ENCODE data around the gene DNM2. TPM values are rescaled to one million over a fixed set of nuclear protein-coding genes. Genes with fewer than 3 reads are reported as not detected.

Gene DNM2
- total and polyA plus RNA-seq, 9 of the 15 experiments (the other 6 are each of a cell fraction or from before 2014, with no cell fraction given): 2.2 to 161 (median 72.6) TPM

- no peak for TF ChIP-seq PPARD (CRISPR knock-in tag; IDR thresholded peaks at IDR 0.05)
- TF ChIP-seq PHF8 (IDR thresholded peaks at IDR 0.05; ENCODE audit: borderline replicate concordance, low read length): no peak
- TF ChIP-seq CCNT2 (IDR thresholded peaks at IDR 0.05; ENCODE audit: borderline replicate concordance, extremely low read depth, insufficient read length, low read depth, low read length): peak; percentile 28
- no peak for TF ChIP-seq ZNF398 (CRISPR knock-in tag; IDR thresholded peaks at IDR 0.05)
- no peak for TF ChIP-seq MTA3 (IDR thresholded peaks at IDR 0.05; ENCODE audit: borderline replicate concordance)
- TF ChIP-seq SP1 (CRISPR knock-in tag; IDR thresholded peaks at IDR 0.05): no peak
- TF ChIP-seq ZNF740 (CRISPR knock-in tag; IDR thresholded peaks at IDR 0.05): peak; percentile 51; the same call in 1 of the 2 replicates
- TF ChIP-seq ZNF740 (tag; IDR thresholded peaks at IDR 0.05): no peak
- TF ChIP-seq RNF2 (IDR thresholded peaks at IDR 0.05): no peak
- no peak for TF ChIP-seq KLF6 (CRISPR knock-in tag; IDR thresholded peaks at IDR 0.05; ENCODE audit: borderline replicate concordance)
- TF ChIP-seq ZBTB26 (CRISPR knock-in tag; IDR thresholded peaks at IDR 0.05): no peak
- peak; percentile 39 for TF ChIP-seq NFIC (IDR thresholded peaks at IDR 0.05)
- TF ChIP-seq ZNF583 (CRISPR knock-in tag; IDR thresholded peaks at IDR 0.05): no peak
- no peak for TF ChIP-seq ELF1 (tag; IDR thresholded peaks at IDR 0.05)
- TF ChIP-seq DACH1 (IDR thresholded peaks at IDR 0.05; ENCODE audit: partially characterized antibody): no peak
- TF ChIP-seq ZBTB2 (IDR thresholded peaks at IDR 0.05): no peak
- TF ChIP-seq HMGN3 (IDR thresholded peaks at IDR 0.05; ENCODE audit: borderline replicate concordance, extremely low read depth, insufficient read length, low read depth, low read length): no peak
- TF ChIP-seq RBM22 (IDR thresholded peaks at IDR 0.05; ENCODE audit: low read depth, low read length, poor library complexity, severe bottlenecking): peak; percentile 51
- TF ChIP-seq NRF1 (conservative IDR thresholded peaks at IDR 0.05 in 1 of 2, IDR thresholded peaks at IDR 0.05 in 1 of 2): no peak
- 0 out of 2 replicates have a peak, but pooled peaks have one; percentile 40 for TF ChIP-seq ZBTB33 (CRISPR knock-in tag; IDR thresholded peaks at IDR 0.05)
These were observed 113.3 kb downstream of the DNM2 start (continued) for GRCh38 chr19:10830931-10831779.
